Right ventricle myocardium inferior (tissue), 1 donor: ENCODE data around the gene CDK14. TPM values are rescaled to one million over a fixed set of nuclear protein-coding genes. Genes with fewer than 3 reads are reported as not detected.

ENCODE experiments used
- ATAC-seq: fragments of 200-7000 bp; cut with Tn5 transposase; one replicate; pipeline ENCODE4 v1.9.1; 2020; ENCODE audit warnings: mild to moderate bottlenecking, moderate library complexity
- DNase-seq: peaks from one replicate; pipeline ENCODE4 v3.0.0; 2021; ENCODE audit errors: missing footprints
- intact Hi-C: fragments of 100-400 bp; cut with DNase I; formaldehyde crosslinking; loops from one replicate; pipeline ENCODE4 v1.11.0; 2022
- total RNA-seq: library from RNA; stranded (reverse); fragmentation: NEBNext Ultra II Directional; extraction: Animal tissue kit (Norgen Biotek cat#: 25700); gene quantifications from one replicate; pipeline ENCODE4 v1.2.1, GENCODE V29; 2021
- donor health status: DM: no; HTN: yes; CAD: no; lungs with severe emphysema.

The CDK14 gene
- total RNA-seq, 1 donor from 2014 or later: 26.3 TPM

- no peak for DNase-seq
- no peak for ATAC-seq
- intact Hi-C loops: loop anchor here (10.0 kb wide), 1 partner anchor 334 kb away; no protein-coding TSS in a partner anchor
Observed at GRCh38 chr7:90701021-90701420, 104.9 kb downstream of the CDK14 start.

DNA sequence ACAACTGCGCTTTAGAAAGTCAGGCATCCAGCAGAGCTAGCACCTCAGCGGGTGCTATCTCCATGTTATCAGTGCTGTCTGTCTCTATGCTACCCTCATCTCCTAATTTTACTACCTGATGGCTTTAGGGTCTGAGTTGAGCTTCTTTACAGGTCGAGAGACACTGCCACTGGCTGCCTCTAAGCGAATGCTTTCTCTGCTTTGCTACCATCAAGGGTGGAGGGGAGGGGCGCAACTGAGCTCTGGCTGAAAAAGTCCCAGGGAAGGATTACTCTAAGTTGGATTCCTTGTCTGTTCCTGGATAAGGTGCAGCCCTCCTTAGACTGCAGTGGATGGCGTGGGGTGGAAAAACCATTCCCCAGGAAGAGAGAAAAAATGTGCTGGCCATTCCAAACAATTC lies 105.7 kb downstream of the CDK14 start:
- DNase-seq (no peak), ATAC-seq (peak; percentile 38)
- intact Hi-C loops: loop anchor here (10.0 kb wide), 1 partner anchor 333 kb away; no protein-coding TSS in a partner anchor

- no peak for DNase-seq
- intact Hi-C loops: loop anchor here (10.0 kb wide), 1 partner anchor 329 kb away; no protein-coding TSS in a partner anchor
- no peak for ATAC-seq
Observed at GRCh38 chr7:90705391-90706071, 109.4 kb downstream of the CDK14 start.

- intact Hi-C loops: loop anchor here (10.0 kb wide), 1 partner anchor 329 kb away; no protein-coding TSS in a partner anchor
- DNase-seq: no peak
- ATAC-seq: no peak
Observed at GRCh38 chr7:90706072-90706716, 110.1 kb downstream of the CDK14 start.

DNA sequence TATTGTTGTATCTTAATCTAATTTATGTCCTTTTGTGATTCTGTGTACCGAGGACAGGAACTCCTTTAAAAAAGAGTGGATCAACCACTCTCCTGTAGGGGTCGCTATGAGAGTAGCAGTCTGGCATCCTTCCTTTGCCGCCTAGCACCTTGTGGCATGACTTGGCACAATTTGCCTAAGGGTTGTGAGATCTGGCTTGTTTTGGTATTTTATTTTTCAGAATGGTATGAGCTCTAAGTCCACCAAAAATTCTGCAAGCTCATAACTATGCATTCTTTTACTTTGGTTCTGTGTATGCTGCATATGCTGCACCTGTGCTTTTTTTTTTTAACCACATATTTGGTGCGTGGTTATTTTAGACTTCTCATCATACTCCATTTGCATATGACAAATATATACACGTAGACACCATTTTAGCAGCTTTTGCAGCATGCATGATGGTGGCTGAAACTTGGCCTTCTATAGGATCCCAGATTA lies 112.8 kb downstream of the CDK14 start:
- DNase-seq (no peak), ATAC-seq (no peak)
- intact Hi-C loops: loop anchor here (10.0 kb wide), 1 partner anchor 326 kb away; no protein-coding TSS in a partner anchor

DNA sequence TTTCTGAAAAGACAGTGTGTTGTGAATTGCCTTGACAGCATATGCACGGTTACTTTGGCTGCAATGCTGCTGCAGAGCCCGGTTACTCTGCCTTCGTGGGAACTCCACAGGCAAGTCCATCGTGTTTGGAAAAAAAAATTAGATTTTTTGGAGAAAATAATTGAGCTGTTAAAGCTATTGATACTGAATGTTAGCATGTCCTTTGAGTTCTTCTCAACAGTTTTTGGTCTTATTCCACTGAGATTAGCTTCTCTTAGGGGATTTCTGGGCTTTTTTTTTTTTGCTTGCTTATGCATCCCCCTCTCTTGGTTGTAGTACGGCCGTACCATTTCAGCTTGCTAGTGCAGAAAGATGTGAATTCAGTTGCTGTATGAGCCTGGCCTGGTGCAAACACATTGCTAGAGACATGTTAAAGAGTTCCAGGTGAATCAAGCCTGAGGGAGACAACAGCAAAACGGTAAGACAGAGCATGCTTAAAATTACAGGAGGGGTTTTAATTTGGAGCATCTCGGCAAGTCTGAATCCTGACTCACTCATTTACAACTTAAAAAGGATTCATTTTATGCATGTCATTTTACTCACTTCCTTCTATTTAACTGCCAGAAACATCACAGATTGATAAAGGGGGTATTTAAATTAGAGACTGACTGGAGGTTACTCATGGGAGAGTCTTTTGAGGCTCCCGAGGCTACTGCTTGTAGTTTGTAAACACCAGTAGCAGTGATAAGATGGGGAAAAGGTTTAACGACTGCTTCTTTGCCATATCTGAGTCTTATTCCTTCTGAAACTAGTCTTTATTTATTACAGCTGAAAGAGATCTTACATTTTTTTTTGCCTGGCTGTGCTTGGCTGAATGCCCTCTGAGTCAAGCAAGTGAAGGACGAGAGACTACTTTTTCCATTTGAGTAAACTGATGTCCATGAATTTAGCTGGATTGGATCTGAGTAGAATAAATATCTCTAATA lies 113.7 kb downstream of the CDK14 start:
- DNase-seq: no peak
- ATAC-seq: peak; percentile 35
- intact Hi-C loops: loop anchor here (10.0 kb wide), 1 partner anchor 325 kb away; no protein-coding TSS in a partner anchor

DNA sequence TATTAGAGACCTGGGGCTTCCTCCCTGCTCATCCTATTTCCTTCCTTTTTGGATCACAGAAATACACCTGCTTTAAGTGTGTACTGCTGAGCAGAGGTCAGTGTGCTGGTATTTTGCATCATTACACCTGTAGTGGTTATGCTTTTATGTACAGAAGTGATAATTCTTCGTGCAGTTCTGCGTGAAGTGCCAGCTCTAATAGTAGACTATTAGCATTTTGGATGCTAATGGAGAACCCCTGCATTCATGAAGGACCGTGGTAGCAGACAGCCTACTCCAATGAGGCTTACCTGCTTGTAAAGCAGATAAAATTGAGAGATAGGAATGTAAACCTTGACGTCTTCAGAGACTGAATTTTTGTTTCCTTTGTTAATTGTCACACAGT lies 114.3 kb downstream of the CDK14 start:
- DNase-seq (no peak), ATAC-seq (no peak)
- intact Hi-C loops: no loop called here

DNA sequence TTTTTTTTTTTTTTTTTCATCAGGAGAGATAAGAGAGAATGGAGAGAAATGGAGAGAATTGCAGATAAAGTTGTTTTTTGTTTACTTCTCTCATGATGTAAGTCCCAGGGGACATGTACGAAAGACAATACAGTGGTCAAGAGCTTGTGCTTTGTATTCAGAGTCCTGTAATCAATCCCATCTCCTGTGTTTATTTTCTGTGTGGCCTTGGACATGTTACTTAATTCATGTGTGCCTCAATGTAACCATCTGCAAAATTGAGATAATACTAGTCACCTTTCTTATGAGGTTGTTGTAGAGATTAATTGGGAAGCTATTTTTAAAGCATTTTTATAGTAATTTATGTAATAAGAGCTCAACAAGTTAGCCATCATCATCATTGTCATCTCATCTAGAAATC lies 117.5 kb downstream of the CDK14 start:
- intact Hi-C loops: no loop called here
- no peak for ATAC-seq
- DNase-seq: no peak

GRCh38 chr7:90715067-90715466 lies 118.9 kb downstream of the CDK14 start:
- intact Hi-C loops: loop anchor here (5.0 kb wide), 1 partner anchor 118 kb away; the partner anchor contains the start of gene CDK14
- ATAC-seq: no peak

GRCh38 chr7:90717296-90718060 lies 121.4 kb downstream of the CDK14 start:
- no peak for ATAC-seq

More at GRCh38 chr7:90715067-90715466, 118.9 kb downstream of the CDK14 start:
- no peak for DNase-seq

DNA sequence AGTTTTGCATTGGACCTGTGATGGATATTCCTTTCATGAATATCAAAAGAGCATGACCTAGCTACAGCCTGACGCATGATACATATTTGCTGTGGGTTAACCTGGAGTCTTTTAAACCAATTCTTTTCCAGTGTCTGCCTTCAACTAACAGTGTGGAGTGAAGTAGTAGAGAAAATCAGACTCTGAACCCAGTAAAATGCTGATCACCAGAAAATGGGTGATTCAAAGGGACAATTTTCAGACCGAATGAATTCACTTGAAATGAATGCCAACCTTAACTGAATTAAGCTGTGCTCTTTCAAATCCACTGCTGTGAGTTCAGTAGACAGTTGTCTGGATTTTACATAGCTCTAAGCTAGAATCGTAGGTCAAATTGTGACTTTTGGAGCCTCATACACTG lies 123.0 kb downstream of the CDK14 start:
- intact Hi-C loops: loop anchor here (5.0 kb wide), 1 partner anchor 122 kb away; the partner anchor contains the start of gene CDK14
- no peak for ATAC-seq
- DNase-seq: no peak

More at GRCh38 chr7:90717296-90718060, 121.4 kb downstream of the CDK14 start:
- intact Hi-C loops: loop anchor here (5.0 kb wide), 1 partner anchor 120 kb away; the partner anchor contains the start of gene CDK14
- DNase-seq: no peak

- intact Hi-C loops: loop anchor here (5.0 kb wide), 1 partner anchor 54 kb away; no protein-coding TSS in a partner anchor
- DNase-seq: no peak
- peak; percentile 79 for ATAC-seq
Observed at GRCh38 chr7:90720984-90721760, 125.1 kb downstream of the CDK14 start.

- no peak for DNase-seq
- intact Hi-C loops: loop anchor here (5.0 kb wide), 1 partner anchor 55 kb away; no protein-coding TSS in a partner anchor
- no peak for ATAC-seq
Observed at GRCh38 chr7:90721869-90722431, 125.8 kb downstream of the CDK14 start.

DNA sequence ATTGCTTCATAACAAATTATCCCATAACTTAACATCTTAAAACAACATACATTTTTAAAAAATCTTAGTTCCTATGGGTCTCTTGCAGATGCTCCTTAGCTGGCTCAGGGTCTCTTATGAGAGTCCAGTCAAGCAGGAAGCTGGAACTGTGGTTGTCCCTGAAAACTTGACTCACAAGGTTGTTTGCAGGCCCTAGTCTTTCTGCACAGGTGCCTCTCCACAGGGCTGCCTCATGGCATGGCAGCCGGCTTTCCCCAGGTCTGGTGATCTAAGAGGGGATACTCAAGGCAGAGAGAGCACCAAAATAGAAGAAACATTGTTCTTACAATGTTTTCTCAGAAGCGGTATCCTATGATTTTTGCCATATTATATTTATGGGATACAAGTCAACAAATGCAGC lies 127.1 kb downstream of the CDK14 start:
- intact Hi-C loops: loop anchor here (5.0 kb wide), 1 partner anchor 56 kb away; no protein-coding TSS in a partner anchor
- DNase-seq: no peak
- no peak for ATAC-seq

DNA sequence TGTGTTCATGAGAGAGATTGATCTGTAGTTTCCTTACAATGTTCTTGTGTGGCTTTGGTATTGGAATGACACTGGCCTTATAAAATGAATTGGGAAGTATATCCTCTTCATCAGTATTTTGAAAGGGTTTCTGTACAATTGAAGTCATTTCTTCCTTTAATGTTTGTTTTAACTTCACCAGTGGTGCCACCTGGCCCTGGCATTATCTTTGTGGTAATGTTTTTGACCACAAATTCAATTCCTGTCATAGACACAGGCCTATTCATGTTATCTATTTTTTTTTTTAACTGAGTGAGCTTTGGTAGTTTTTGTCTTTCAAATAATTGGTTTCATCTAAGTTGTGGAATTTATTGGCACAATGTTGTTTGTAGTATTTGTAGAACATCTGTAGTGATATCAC lies 127.7 kb downstream of the CDK14 start:
- DNase-seq (no peak), ATAC-seq (no peak)
- intact Hi-C loops: loop anchor here (5.0 kb wide), 1 partner anchor 57 kb away; no protein-coding TSS in a partner anchor

- intact Hi-C loops: no loop called here
- ATAC-seq (no peak), DNase-seq (no peak)
Observed at GRCh38 chr7:90726120-90726519, 130.0 kb downstream of the CDK14 start.

DNA sequence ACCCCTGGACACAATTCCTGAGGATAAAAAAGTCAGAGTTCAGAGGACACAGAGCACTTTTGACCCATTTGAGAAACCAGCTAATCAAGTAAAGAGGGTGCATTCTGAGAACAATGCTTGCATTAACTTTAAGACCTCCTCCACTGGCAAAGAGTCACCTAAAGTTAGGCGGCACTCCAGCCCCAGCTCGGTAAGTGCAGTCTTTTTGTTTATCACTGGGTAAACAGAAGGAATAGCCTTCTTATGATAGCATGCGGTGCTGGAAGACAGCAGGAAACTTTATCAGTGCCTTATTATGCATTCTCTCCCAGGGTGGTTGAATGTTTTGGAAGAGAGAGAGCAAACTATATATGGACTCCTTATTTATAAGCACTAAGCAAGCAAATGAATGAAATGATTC lies 130.5 kb downstream of the CDK14 start:
- intact Hi-C loops: no loop called here

More for the DNA sequence above, 130.5 kb downstream of the CDK14 start:
- ATAC-seq (peak; percentile 89), DNase-seq (no peak)
